ENCODE measurements around the gene MRPL21. TPM values are rescaled to one million over a fixed set of nuclear protein-coding genes. Genes with fewer than 3 reads are reported as not detected.

Gene MRPL21
- total and polyA plus RNA-seq, 2 of the 13 experiments (the other 11 are each of a cell fraction or from before 2014, with no cell fraction given): 61.5 to 100 TPM

DNA sequence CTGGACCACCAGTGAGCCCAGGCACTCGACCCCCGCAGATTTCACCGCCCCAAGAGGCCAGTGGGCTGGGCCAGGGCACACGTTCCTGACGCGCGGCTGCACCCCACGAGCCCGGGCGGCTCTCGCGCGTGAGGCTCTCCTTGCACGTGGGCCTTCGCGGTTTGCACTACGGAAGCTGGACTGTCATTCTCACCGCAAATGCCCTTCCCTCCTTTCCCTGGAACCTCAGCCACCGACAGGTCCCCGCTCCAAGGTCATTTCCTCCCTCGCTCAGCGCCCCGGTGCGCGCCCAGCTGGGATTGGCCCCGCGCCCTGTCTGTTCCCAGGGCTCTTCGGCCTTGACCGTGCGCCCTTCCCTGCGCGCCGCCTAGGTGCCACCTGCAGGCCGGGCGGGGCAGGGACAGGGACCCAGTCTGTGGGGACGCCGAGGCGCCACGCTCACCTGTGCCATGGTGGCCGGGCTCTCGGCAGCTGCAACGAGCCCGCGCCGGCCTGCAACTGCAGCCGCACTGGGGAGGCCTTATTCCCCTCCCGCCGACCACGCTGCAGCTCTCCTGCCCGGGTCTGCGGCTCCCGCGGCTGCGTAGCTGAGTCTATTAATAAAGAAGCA lies 59.8 kb downstream of the MRPL21 start (continued):
- TF ChIP-seq, protein P1, sequence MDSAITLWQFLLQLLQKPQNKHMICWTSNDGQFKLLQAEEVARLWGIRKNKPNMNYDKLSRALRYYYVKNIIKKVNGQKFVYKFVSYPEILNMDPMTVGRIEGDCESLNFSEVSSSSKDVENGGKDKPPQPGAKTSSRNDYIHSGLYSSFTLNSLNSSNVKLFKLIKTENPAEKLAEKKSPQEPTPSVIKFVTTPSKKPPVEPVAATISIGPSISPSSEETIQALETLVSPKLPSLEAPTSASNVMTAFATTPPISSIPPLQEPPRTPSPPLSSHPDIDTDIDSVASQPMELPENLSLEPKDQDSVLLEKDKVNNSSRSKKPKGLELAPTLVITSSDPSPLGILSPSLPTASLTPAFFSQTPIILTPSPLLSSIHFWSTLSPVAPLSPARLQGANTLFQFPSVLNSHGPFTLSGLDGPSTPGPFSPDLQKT (CRISPR knock-in tag; IDR thresholded peaks at IDR 0.05; ENCODE audit: borderline replicate concordance): no peak
- TF ChIP-seq HES4 (CRISPR knock-in tag; IDR thresholded peaks at IDR 0.05; ENCODE audit: borderline replicate concordance) (peak; percentile 93), SP2 (CRISPR knock-in tag; IDR thresholded peaks at IDR 0.05) (peak; percentile 91), ZMYM4 (CRISPR knock-in tag; IDR thresholded peaks at IDR 0.05) (peak; percentile 80), PCBP1 (IDR thresholded peaks at IDR 0.05; ENCODE audit: borderline replicate concordance, low read depth, low read length) (no peak), TBX3 (IDR thresholded peaks at IDR 0.05; ENCODE audit: borderline replicate concordance) (peak; percentile 55; the same call in 1 of the 2 replicates), SNRNP70 (IDR thresholded peaks at IDR 0.05; ENCODE audit: low read depth, low read length) (no peak), ZNF780A (CRISPR knock-in tag; IDR thresholded peaks at IDR 0.05) (0 out of 2 replicates have a peak, but pooled peaks have one; percentile 37), ZNF558 (CRISPR knock-in tag; IDR thresholded peaks at IDR 0.05; ENCODE audit: borderline replicate concordance) (no peak), SRSF9 (IDR thresholded peaks at IDR 0.05; ENCODE audit: borderline replicate concordance, insufficient read depth, low read depth, low read length, poor library complexity, severe bottlenecking) (no peak), ZNF747 (CRISPR knock-in tag; IDR thresholded peaks at IDR 0.05; ENCODE audit: borderline replicate concordance) (0 out of 2 replicates have a peak, but pooled peaks have one; percentile 43), ATF7 (IDR thresholded peaks at IDR 0.05) (no peak), ATF7 (CRISPR knock-in tag; IDR thresholded peaks at IDR 0.05) (peak; percentile 54; the same call in 1 of the 2 replicates), ZFP36 (IDR thresholded peaks at IDR 0.05; ENCODE audit: borderline replicate concordance, low read depth, low read length, partially characterized antibody) (no peak), ATF1 (CRISPR knock-in tag; IDR thresholded peaks at IDR 0.05) (no peak), SIN3B (IDR thresholded peaks at IDR 0.05; ENCODE audit: low read length) (no peak)
- TF ChIP-seq, protein P2, sequence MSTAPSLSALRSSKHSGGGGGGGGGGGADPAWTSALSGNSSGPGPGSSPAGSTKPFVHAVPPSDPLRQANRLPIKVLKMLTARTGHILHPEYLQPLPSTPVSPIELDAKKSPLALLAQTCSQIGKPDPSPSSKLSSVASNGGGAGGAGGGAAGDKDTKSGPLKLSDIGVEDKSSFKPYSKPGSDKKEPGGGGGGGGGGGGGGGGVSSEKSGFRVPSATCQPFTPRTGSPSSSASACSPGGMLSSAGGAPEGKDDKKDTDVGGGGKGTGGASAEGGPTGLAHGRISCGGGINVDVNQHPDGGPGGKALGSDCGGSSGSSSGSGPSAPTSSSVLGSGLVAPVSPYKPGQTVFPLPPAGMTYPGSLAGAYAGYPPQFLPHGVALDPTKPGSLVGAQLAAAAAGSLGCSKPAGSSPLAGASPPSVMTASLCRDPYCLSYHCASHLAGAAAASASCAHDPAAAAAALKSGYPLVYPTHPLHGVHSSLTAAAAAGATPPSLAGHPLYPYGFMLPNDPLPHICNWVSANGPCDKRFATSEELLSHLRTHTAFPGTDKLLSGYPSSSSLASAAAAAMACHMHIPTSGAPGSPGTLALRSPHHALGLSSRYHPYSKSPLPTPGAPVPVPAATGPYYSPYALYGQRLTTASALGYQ (CRISPR knock-in tag; IDR thresholded peaks at IDR 0.05): peak; percentile 66; the same call in 1 of the 2 replicates
- TF ChIP-seq, protein P3, sequence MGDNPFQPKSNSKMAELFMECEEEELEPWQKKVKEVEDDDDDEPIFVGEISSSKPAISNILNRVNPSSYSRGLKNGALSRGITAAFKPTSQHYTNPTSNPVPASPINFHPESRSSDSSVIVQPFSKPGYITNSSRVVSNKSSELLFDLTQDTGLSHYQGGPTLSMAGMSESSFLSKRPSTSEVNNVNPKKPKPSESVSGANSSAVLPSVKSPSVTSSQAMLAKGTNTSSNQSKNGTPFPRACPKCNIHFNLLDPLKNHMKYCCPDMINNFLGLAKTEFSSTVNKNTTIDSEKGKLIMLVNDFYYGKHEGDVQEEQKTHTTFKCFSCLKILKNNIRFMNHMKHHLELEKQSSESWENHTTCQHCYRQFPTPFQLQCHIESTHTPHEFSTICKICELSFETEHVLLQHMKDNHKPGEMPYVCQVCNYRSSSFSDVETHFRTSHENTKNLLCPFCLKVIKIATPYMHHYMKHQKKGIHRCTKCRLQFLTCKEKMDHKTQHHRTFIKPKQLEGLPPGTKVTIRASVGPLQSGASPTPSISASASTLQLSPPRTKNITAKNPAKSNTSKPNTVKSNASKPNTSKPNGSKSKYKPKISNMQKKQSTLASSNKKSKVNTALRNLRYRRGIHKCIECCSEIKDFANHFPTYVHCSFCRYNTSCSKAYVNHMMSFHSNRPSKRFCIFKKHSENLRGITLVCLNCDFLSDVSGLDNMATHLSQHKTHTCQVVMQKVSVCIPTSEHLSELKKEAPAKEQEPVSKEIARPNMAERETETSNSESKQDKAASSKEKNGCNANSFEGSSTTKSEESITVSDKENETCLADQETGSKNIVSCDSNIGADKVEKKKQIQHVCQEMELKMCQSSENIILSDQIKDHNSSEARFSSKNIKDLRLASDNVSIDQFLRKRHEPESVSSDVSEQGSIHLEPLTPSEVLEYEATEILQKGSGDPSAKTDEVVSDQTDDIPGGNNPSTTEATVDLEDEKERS (CRISPR knock-in tag; IDR thresholded peaks at IDR 0.05): no peak
- TF ChIP-seq, protein P4, sequence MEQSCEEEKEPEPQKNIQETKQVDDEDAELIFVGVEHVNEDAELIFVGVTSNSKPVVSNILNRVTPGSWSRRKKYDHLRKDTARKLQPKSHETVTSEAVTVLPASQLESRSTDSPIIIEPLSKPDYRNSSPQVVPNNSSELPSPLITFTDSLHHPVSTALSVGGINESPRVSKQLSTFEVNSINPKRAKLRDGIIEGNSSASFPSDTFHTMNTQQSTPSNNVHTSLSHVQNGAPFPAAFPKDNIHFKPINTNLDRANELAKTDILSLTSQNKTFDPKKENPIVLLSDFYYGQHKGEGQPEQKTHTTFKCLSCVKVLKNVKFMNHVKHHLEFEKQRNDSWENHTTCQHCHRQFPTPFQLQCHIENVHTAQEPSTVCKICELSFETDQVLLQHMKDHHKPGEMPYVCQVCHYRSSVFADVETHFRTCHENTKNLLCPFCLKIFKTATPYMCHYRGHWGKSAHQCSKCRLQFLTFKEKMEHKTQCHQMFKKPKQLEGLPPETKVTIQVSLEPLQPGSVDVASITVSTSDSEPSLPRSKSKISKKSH (CRISPR knock-in tag; IDR thresholded peaks at IDR 0.05; ENCODE audit: borderline replicate concordance): peak; percentile 81; the same call in 1 of the 2 replicates
- TF ChIP-seq, protein P5, sequence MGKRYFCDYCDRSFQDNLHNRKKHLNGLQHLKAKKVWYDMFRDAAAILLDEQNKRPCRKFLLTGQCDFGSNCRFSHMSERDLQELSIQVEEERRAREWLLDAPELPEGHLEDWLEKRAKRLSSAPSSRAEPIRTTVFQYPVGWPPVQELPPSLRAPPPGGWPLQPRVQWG (CRISPR knock-in tag; IDR thresholded peaks at IDR 0.05; ENCODE audit: borderline replicate concordance, low read depth): no peak

Data from HepG2 (cell line).